IgD-negative memory B cell (primary cell): ENCODE data around the gene PDE4D. TPM values are rescaled to one million over a fixed set of nuclear protein-coding genes. Genes with fewer than 3 reads are reported as not detected.

Experiments
- H3K27ac Mint-ChIP-seq, 3 donors: one replicate each; pipeline ENCODE4 v1.8.0; 2020 to 2022; ENCODE audit warnings: mild to moderate bottlenecking in 3 of 3, mixed read lengths in 3 of 3, moderate library complexity in 1 of 3
- H3K27me3 Mint-ChIP-seq: one replicate; pipeline ENCODE4 v1.8.0; 2021; ENCODE audit warnings: mixed read lengths
- H3K36me3 Mint-ChIP-seq: one replicate; pipeline ENCODE4 v1.8.0; 2020; ENCODE audit warnings: mild to moderate bottlenecking, mixed read lengths
- H3K4me1 Mint-ChIP-seq, 3 donors: one replicate each; pipeline ENCODE4 v1.8.0; 2020 to 2022; ENCODE audit warnings: mixed read lengths in 3 of 3, mild to moderate bottlenecking in 1 of 3
- H3K4me3 Mint-ChIP-seq, 4 donors: one replicate each; pipeline ENCODE4 v1.8.0; 2020 to 2022; ENCODE audit warnings: mild to moderate bottlenecking in 4 of 4, mixed read lengths in 4 of 4, moderate library complexity in 3 of 4
- H3K9me3 Mint-ChIP-seq, 3 donors: one replicate each; pipeline ENCODE4 v1.8.0; 2020 to 2021; ENCODE audit warnings: mixed read lengths in 3 of 3, mild to moderate bottlenecking in 1 of 3
- polyA plus RNA-seq: library from polyadenylated mRNA; unstranded; fragments of 300-500 nt; fragmentation: Illumina TruSeq; gene quantifications from one replicate; pipeline ENCODE4 v1.2.3, GENCODE V29; 2021

Gene PDE4D
- polyA plus RNA-seq, 1 donor from 2014 or later = 18.8 TPM

DNA sequence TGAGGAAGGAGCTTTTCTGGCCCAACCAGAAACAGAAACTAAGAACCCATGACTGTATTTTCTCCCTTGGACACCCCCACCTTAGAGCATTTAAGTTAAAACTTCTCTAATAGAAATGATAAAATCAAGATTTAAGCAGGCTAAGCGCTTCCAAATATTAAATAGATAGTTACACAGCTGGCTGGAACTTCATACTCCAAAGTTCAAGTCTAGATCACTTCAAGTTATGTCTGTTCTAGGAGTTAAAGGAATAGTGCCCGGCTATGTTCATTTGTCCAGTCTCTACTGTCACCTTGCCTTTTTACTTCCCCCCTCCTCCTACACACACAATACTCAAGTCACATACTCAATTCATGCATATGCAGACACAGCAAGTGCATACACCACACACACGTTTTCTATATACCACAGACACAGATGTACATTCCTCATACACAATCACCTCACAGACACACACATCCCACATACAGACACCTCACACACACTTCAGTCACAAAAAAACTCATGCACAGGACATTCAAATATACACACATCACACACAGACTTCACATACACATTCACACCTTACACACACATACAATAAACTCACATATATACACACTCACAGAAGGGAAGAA is 237.7 kb downstream of the PDE4D start:
- Mint-ChIP-seq H3K27ac (peak overlapping the region in 1 of 3 donors; percentile 2), H3K9me3 (no peaks in the 10 kb centered on the region), H3K4me1 (peaks cover 19 to 45% (median 32%) of the 10 kb centered on the region in 3 donors), H3K36me3 (peaks cover 3% of the 10 kb centered on the region), H3K4me3 (no peak overlapping the region), H3K27me3 (no peaks in the 10 kb centered on the region)

DNA sequence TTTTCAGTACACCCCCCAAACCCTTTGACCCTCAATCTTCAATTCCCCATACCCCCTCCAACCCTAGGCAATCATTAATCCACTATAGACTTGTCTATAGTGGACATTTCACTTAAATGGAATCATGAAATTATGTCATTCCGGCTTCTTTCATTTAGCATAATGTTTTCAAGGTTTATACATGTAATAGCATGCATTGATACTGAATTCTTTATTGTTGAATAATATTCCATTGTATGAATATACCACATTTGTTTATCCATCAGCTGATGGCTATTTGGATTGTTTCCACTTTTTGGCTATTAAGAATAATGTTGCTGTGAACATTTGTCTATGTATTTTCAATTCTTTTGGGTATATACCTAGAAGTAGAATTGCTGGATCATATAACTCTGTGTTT is 238.8 kb downstream of the PDE4D start:
- Mint-ChIP-seq H3K9me3 (no peaks in the 10 kb centered on the region), H3K4me1 (peaks cover 12 to 36% (median 22%) of the 10 kb centered on the region in 3 donors), H3K4me3 (peak overlapping the region in 1 of 4 donors; percentile 18), H3K27ac (no peak overlapping the region), H3K27me3 (no peaks in the 10 kb centered on the region), H3K36me3 (peaks cover 3% of the 10 kb centered on the region)

GRCh38 chr5:59652449-59652848 is 241.1 kb downstream of the PDE4D start:
- H3K4me1 Mint-ChIP-seq = peaks cover 11 to 33% (median 13%) of the 10 kb centered on the region in 3 donors
- H3K9me3 Mint-ChIP-seq = no peaks in the 10 kb centered on the region
- no peaks in the 10 kb centered on the region for H3K27me3 Mint-ChIP-seq
- H3K36me3 Mint-ChIP-seq = no peaks in the 10 kb centered on the region
- H3K27ac Mint-ChIP-seq = peak overlapping the region in 1 of 3 donors; percentile 20
- H3K4me3 Mint-ChIP-seq = no peak overlapping the region

- Mint-ChIP-seq H3K4me1 (peaks cover 8 to 21% (median 8%) of the 10 kb centered on the region in 3 donors), H3K27ac (peak overlapping the region in 1 of 3 donors; percentile 86), H3K9me3 (no peaks in the 10 kb centered on the region), H3K4me3 (no peak overlapping the region), H3K27me3 (no peaks in the 10 kb centered on the region), H3K36me3 (no peaks in the 10 kb centered on the region)
Observed at GRCh38 chr5:59648949-59649921, 244.3 kb downstream of the PDE4D start.

DNA sequence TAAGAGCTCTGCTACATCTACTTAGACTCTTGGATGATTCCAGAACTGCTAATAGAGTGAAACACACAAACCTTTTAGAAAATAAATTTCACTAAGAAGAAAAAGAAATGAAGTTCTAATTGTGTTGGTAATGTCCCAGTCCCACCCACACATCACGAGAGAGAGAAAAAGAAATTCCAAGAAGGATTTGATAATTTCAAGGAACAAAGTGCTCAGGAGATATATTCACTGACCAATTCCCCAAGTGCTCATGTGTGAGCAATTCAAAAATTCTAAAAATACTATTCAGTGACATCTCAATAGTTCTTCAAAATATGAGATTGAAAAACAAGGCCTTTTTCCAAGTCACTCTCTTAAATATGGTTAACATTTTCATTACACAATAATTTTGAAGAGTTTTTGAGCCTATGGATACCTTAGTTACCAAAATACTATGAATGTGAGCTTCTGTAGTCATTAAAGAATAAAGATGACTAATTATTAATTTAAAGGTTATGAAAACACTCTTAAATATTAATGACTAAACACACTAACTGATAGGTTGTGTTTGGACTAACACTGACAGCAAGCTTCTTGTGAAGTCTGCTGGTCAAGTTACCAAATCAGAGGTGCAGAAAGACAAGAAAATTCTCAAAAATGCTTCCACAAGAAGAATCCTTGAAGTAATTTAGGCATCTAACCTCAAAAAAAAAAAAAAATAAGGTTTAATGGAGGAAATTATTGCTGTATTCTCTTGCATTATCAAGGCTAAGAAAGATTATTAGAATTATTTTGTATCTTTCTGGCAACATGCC is 245.3 kb downstream of the PDE4D start:
- H3K4me1 Mint-ChIP-seq = peaks cover 6 to 20% (median 12%) of the 10 kb centered on the region in 3 donors
- no peaks in the 10 kb centered on the region for H3K27me3 Mint-ChIP-seq
- H3K9me3 Mint-ChIP-seq = no peaks in the 10 kb centered on the region
- H3K27ac Mint-ChIP-seq = no peak overlapping the region
- H3K4me3 Mint-ChIP-seq = no peak overlapping the region
- H3K36me3 Mint-ChIP-seq = no peaks in the 10 kb centered on the region

- H3K36me3 Mint-ChIP-seq = peaks cover 6% of the 10 kb centered on the region
- no peaks in the 10 kb centered on the region for H3K27me3 Mint-ChIP-seq
- H3K4me3 Mint-ChIP-seq = no peak overlapping the region
- H3K9me3 Mint-ChIP-seq = peaks cover 0 to 2% (median 0%) of the 10 kb centered on the region in 3 donors
- H3K27ac Mint-ChIP-seq = no peak overlapping the region
- H3K4me1 Mint-ChIP-seq = peaks cover 4 to 18% (median 16%) of the 10 kb centered on the region in 3 donors
Observed at GRCh38 chr5:59645380-59645779, 248.1 kb downstream of the PDE4D start.

DNA sequence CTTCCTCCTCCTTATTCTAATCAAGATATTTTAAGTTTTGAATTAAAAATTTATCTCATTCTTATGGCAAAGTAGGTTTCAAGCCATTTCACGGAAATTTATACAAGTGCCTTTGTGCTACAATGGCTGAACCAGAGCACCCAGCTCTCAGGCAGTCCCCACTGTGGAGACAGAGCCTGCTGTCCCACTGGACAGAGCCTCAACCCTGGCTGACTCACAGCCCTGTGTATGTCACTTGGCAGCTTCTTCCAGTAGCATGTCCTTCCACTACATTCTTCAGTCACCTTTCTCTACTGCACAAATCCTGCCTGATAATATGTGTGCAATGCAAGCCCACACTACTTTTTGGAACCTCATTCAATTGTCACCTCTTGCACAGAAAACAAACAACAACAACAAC is 253.1 kb downstream of the PDE4D start:
- H3K4me3 Mint-ChIP-seq = no peak overlapping the region
- peaks cover 0 to 4% (median 4%) of the 10 kb centered on the region in 3 donors for H3K9me3 Mint-ChIP-seq
- H3K4me1 Mint-ChIP-seq = peaks cover 8 to 19% (median 11%) of the 10 kb centered on the region in 3 donors
- peak overlapping the region in 1 of 3 donors; percentile 60 for H3K27ac Mint-ChIP-seq
- peaks cover 9% of the 10 kb centered on the region for H3K36me3 Mint-ChIP-seq
- H3K27me3 Mint-ChIP-seq = no peaks in the 10 kb centered on the region

DNA sequence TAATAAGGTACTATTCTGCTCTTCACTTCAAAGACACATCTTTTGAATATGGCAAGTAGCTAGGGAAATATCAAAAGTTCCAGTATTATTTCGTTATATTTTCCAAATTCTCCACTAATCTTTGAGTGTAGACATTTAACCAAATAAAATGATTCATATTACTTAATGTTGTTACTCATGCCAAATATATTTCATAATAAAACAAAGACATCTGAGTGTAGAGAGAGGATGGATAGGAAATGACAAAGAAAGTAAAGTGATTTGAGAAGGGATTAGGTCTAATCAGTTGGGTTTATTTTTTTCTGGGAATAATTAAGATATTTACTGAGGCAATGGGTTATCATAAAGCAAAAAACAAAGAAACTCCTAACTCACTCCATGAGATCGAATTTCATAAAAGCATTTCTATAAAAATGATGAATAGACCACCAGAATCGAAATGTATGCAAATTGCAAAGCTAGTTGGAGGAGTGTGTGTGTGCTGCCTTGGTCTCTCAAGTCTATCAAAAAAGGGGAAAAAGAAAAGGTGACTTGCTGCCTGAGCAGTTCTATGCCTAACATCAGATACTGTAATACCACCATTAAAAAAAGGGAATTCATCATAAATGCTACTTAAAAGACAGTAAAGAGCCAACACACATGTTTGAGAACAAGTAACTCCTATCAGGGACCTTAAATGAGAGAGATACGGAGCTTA is 255.5 kb downstream of the PDE4D start:
- H3K4me3 Mint-ChIP-seq = no peak overlapping the region
- peaks cover 8 to 14% (median 8%) of the 10 kb centered on the region in 3 donors for H3K4me1 Mint-ChIP-seq
- H3K27ac Mint-ChIP-seq = peak overlapping the region in 1 of 3 donors; percentile 3
- H3K36me3 Mint-ChIP-seq = peaks cover 13% of the 10 kb centered on the region
- H3K9me3 Mint-ChIP-seq = peaks cover 4 to 16% (median 13%) of the 10 kb centered on the region in 3 donors
- no peaks in the 10 kb centered on the region for H3K27me3 Mint-ChIP-seq

GRCh38 chr5:59629561-59629960 is 264.0 kb downstream of the PDE4D start:
- Mint-ChIP-seq H3K4me3 (no peak overlapping the region), H3K9me3 (peaks cover 8 to 19% (median 10%) of the 10 kb centered on the region in 3 donors), H3K27me3 (no peaks in the 10 kb centered on the region), H3K4me1 (peaks cover 1 to 10% (median 4%) of the 10 kb centered on the region in 3 donors), H3K27ac (no peak overlapping the region), H3K36me3 (peaks cover 12% of the 10 kb centered on the region)

DNA sequence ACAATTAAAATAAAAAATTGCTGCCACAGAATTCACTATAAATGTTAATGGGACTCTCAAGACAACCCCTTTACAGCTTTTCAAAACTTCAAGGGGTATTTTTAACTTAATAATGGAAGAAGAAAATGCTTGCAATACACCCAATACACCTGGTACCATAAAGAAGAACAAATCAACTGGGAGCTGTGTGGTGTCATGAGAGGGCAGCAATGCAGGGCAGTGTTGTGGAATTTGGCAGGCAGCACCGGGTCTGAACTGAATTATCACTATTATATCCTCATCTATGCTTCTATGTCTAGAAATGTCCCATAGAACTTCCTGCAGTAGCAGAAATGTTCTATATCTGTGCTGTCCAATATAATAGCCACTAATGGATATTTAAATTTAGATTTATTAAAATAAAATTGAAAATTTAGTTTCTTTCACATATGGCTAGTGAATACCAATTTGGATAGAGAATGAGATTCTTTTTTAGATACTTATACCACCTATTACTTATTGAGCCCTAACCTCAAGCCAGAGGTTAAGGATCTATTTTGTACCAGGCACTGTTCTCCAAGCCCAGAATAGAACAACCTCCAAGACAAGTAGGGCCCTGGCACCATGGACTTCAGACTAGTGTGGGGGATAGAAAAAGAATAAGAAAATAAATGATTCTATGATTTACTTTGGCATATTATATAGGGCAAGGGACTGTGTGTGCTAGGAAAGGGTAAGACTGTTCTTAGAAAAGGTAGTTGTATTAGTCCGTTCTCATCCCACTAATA is 265.3 kb downstream of the PDE4D start:
- Mint-ChIP-seq H3K4me3 (no peak overlapping the region), H3K36me3 (peaks cover 8% of the 10 kb centered on the region), H3K27me3 (no peaks in the 10 kb centered on the region), H3K27ac (no peak overlapping the region), H3K9me3 (peaks cover 6 to 9% (median 7%) of the 10 kb centered on the region in 3 donors), H3K4me1 (peaks cover 5 to 10% (median 5%) of the 10 kb centered on the region in 3 donors)

- peaks cover 7% of the 10 kb centered on the region for H3K36me3 Mint-ChIP-seq
- H3K4me3 Mint-ChIP-seq = no peak overlapping the region
- peaks cover 5 to 9% (median 6%) of the 10 kb centered on the region in 3 donors for H3K9me3 Mint-ChIP-seq
- peaks cover 20 to 27% (median 23%) of the 10 kb centered on the region in 3 donors for H3K4me1 Mint-ChIP-seq
- H3K27me3 Mint-ChIP-seq = no peaks in the 10 kb centered on the region
- no peak overlapping the region for H3K27ac Mint-ChIP-seq
Observed at GRCh38 chr5:59624898-59625297, 268.6 kb downstream of the PDE4D start.

GRCh38 chr5:59622848-59623247 is 270.7 kb downstream of the PDE4D start:
- Mint-ChIP-seq H3K27me3 (no peaks in the 10 kb centered on the region), H3K4me3 (no peak overlapping the region), H3K4me1 (peaks cover 30 to 33% (median 31%) of the 10 kb centered on the region in 3 donors), H3K9me3 (peaks cover 0 to 2% (median 0%) of the 10 kb centered on the region in 3 donors), H3K27ac (peak overlapping the region in 1 of 3 donors; percentile 15), H3K36me3 (peaks cover 7% of the 10 kb centered on the region)

- no peak overlapping the region for H3K27ac Mint-ChIP-seq
- no peak overlapping the region for H3K4me3 Mint-ChIP-seq
Observed at GRCh38 chr5:59621477-59621876, 272.0 kb downstream of the PDE4D start.

More at GRCh38 chr5:59621477-59621876, 272.0 kb downstream of the PDE4D start:
- Mint-ChIP-seq H3K36me3 (peaks cover 7% of the 10 kb centered on the region), H3K9me3 (no peaks in the 10 kb centered on the region), H3K4me1 (peaks cover 26 to 38% (median 27%) of the 10 kb centered on the region in 3 donors), H3K27me3 (no peaks in the 10 kb centered on the region)
